CD4-positive, alpha-beta T cell treated with Interferon alpha-2 for 1 hour (primary cell): ENCODE results near the gene ARHGEF12.
A peak's percentile ranks its signal among the peaks of the same experiment; 100 is the strongest.

Experiments
- DNase-seq, 2 donors: peaks; one replicate each; pipeline ENCODE4 v3.0.0-alpha.2; 2020 to 2022

The ARHGEF12 gene

DNA sequence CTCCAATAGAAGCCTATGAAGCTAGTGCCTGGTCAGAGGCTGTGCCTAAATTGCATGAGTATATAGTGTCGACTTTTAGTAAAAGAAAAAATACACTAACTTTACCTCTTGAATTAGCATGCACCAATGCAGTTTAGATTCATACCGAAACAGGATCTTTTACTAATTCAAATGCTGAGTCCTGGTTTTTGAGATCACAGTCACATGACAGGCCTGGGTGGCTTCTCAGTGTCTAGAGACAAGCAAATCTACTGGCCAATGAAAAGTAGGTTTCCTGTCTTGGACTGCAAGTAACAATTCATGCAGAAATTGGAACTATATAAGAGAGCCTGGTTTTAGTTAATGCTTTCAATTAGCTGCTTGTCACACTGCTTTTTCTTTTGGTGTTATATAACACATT lies 7.2 kb downstream of the ARHGEF12 start:
- DNase-seq, result no peak

DNA sequence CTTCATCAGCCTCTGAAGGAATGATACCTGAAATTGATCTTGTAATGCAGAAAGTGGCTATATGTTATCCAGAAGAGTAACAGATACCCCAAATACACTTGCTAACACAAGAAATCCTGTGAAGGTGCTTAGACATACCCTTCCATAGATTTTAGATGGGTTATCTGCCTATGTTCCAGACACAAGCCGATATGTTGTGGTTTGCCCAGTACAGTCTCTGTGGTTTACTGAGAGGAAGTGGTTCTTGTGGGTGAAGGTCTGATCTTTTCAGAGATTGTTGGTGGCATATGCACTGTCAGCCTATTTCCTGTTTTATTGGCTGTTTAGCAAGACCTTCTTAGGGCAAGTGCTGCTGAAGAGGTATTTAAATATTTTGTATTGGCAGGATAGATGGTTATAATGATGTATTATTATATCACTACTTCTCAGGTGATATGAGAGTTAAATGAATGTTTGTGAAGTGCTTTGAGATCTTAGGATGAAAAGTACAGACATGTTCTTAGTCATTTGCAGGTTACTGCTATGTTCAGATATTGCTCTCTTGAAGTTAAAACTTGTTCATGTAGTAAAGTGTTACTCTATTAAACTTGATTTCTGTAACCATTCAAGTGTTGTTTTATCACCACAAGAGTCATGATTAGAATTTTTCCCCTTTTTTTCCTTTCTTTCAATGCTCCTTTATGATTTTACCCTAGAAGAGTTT lies 8.2 kb downstream of the ARHGEF12 start:
- peak; percentile 62 to 81 for DNase-seq

DNA sequence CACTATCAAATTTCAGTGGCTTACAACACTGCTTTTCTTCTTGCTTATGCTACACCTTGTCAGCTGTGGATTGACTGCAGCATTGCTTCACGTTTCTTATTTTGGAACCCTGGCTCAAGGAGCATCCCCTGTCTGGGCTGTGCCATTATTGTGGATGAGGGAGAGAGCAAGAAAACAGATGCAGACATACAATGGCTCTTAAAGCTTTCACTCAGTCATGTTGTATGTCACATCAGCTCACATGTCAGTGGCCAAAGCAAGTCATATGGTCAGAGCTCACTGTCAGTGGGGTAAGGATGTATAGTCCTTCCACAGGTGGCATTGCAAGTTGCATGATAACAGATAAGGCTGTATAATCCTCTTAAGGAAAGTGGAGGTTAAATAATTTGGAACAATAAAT lies 10.0 kb downstream of the ARHGEF12 start:
- no peak for DNase-seq

DNA sequence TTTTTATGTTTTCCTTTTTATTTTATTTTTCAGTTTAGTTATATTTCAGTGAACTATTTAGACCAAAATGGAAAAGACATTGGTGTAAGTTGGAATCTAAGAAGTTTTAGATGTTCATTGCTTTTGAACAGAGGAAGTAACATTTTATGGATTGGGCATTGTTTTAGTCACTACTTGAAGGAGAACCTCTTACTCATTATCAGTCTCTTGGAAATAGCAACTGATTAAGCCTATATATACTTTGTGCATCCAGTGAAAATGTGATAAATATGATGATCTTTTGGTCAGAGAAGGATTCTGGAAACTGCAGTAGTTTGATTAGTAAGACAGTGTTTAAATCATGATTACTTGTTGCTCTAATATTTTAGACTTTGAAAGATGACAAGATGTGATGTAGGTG lies 14.4 kb downstream of the ARHGEF12 start:
- no peak for DNase-seq

DNA sequence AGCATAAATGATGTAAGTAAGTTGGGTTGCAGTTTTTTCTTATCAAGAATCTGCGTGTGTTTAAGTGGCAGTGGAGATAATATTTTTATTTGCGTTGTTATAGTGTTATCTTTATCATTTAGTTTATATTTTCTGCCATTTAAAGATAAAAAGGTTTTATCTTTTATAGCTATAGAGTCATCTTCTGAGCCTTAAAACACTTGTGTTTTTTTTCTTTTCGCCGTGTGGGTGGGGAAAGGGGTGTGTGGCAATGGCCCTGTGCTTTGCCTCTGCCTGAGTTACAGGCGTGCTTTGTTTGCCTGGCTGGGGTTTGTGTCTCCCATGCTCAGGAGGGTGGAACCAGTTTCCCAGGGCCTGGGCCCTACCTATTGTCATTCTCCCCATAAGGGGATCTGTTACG lies 16.2 kb downstream of the ARHGEF12 start:
- DNase-seq, result no peak

DNA sequence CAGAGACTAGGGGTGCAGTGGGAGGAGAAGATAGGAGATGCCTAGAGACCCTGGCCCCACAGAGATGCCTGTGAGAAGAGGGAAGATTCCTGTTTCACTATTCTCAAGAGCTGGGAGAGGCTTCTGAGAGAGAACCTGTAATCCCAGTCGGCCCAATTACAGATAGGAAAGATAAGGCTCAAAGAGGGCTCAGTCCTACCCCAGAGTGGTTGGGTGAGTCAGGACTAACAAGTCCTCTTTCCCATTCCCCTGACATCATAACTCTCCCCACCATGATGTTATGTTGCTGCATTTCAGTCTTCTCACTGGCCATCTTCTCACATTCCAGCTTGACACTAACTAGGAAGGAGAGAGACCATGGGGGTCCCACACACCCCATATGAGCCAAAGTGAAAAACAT lies 17.9 kb downstream of the ARHGEF12 start:
- no peak for DNase-seq

DNA sequence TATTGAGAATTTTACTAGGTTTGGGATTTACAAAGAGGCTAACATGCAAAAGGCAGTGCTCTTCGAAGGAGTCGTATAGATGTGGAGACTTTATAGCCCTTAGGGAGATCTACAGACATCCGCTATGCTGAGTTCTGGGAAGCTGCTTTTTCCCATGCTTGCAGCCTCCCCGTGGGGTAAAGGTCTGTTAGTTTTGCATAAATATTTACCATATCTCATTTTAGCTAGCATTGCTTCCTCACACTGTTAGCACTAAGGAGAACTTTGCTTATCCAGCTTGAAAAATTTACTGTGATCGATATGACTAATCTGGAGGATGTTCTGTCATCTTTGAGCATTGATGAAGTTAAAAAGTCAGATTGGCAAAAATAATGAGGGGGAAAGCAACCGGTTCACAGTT lies 18.6 kb downstream of the ARHGEF12 start:
- no peak for DNase-seq

DNA sequence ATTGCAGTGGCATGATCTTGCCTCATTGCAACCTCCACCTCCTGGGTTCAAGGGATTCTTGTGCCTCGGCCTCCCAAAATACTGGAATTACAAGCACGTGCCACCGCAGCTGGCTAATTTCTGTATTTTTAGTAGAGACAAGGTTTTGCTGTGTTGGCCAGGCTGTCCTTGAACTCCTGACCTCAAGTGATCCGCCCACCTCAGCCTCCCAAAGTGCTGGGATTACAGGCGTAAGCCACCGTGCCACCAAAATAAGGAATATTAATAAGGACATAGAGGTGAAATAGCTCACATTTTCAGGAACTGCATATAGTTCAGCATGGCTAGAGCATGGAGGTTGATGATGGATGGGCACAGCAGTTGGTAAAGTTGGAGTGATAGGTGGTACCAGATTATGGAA lies 21.4 kb downstream of the ARHGEF12 start:
- DNase-seq, result no peak

DNA sequence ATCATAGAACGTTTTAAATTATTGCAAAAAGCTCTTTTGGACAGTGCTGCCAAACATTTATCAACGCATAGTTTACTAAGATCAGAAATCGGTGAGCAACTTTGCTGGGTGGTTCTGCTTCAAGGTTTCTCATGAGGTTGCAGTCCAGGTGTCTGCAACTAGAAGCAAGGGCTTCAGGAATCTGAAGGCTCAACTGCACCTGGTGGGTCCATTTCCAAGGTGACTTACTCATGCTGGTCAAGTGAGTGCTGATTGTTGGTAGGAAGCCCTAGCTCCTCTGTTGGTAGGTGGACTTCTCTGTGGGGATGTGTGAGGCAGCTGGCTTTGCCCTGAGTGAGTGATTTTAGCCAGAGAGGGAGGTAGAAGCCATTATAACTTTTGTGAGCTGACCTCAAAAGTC lies 22.5 kb downstream of the ARHGEF12 start:
- no peak for DNase-seq

DNA sequence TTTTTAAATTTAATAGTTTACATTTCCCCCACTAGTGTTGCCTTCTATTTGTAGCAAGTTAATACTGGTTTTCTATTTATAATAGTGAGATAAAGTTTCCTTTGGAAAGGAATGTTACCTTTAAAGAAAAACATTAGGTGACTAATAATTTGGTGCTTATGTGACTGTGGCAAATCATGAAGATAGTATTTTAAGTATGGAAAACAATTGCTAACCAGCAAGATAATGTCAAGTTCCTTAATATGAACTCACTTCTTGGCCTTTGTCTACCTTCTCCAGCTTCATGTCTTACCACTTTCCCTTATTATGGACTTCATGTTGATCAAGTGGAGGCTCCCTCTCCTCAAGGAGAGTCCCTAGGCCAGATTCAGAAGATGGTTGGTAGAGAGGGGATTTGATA lies 27.2 kb downstream of the ARHGEF12 start:
- no peak for DNase-seq

DNA sequence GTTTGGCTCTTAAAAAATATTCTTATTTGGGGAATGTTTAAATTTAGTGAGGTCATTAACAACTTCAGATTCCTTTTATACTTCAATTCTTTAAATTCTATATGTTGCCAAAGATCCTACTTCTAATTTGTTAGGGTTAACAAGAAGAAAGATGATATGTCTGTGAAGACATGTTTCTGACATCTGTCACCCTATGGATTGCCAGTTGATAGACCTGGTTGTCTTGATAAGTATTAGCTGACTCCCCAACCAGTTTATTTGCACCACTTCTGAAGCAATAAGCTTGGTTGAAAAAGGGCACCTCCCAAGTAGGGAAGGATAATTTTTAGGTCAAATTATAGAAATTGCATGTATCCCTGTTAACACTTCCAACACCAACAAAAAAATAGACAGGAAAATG lies 29.3 kb downstream of the ARHGEF12 start:
- DNase-seq, result no peak

DNA sequence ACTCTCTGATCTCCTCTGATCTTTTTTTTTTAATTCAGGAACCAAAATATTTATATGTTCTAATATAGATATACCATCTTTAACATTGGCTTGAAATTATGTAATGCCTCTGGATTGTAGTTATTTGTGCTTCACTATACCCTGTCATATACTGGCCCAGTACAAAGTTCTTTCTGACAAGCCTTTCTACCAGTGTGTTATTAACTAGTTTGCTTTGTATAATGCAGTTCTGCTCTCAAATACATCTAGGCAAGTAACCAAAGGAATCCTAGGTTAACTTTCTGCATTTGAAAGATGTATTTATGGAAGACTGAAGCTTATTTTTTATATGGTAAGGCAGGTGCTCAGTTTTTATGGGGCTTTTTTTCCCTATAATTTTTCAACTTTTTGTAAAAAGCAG lies 36.1 kb downstream of the ARHGEF12 start:
- DNase-seq, result no peak

DNA sequence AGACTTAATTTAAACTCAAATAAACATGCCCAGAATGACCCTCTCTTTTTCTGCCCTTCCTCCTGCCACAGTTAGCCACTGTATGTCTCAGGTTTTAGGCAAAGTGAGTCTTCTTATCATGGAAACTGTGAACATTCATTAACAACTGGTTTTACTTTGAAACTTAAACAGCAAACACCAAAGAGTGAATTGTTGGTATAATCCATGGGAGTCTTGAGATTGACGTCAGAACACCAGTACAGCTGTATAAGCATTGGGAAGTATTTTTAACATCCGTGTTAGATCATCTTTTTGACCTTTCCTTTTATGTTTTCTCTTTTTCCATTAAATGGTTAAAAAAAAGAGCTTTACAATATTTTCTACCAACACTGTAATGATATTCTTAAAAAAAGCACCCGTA lies 38.9 kb downstream of the ARHGEF12 start:
- no peak for DNase-seq

DNA sequence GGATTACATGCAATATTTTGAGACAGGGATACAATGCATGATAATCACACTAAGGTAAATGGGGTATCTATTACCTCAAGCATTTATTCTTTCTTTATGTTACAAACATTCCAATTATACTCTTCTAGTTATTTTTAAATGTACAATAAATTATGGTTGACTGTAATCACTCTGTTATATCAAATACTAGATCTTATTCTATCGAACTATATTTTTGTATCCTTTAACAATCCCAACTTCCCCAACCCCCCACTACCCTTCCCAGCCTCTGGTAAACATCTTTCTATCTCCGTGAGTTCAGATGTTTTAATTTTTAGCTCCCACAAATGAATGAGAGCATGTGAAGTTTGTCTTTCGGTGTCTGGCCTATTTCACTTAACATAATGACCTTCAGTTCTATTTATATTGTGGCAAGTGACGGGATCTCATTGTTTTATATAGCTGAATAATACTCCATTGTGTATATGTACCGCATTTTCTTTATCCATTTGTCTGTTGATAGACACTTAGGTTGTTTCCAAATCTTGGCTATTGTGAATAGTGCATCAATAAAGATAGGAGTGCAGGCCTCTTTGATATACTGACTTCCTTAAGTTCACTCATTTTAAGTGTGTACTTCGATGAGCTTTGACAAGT lies 40.5 kb downstream of the ARHGEF12 start:
- DNase-seq, result no peak

DNA sequence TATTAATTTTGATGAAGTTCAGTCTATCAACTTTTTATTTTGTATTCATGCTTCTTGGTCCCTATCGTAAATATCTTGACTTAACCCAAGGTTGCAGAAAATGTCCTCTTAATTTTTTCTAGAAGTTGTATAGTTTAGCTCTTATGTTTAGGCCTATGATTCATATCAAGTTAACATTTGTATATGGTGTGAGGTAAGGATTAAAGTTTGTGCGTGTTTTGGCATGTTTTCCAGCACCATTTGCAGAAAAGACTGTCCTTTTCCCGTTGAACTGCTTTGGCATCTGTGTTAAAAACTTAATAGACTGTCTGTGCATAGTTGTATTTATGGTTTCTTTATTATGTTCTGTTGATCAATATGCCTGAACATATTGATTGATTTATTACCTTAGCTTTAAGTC lies 42.3 kb downstream of the ARHGEF12 start:
- DNase-seq, result no peak

DNA sequence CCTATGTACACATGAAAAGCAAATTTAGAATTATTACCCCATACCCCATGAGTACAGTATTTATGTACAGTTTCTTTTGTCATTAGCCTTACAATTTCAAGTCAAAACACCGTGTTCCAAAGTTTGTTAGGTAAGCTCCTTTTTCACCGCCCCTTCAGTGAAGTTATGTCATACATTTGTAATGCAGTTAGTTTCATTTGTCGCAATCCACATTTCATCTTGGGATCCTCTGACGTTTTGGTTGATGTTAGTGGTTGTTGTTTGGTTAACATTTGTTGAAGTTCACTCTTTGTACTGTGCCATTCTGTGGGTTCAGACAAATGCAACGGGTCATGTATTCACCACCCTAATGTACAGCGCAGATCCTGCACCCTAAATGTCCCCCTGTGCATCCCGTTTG lies 45.2 kb downstream of the ARHGEF12 start:
- DNase-seq, result no peak

DNA sequence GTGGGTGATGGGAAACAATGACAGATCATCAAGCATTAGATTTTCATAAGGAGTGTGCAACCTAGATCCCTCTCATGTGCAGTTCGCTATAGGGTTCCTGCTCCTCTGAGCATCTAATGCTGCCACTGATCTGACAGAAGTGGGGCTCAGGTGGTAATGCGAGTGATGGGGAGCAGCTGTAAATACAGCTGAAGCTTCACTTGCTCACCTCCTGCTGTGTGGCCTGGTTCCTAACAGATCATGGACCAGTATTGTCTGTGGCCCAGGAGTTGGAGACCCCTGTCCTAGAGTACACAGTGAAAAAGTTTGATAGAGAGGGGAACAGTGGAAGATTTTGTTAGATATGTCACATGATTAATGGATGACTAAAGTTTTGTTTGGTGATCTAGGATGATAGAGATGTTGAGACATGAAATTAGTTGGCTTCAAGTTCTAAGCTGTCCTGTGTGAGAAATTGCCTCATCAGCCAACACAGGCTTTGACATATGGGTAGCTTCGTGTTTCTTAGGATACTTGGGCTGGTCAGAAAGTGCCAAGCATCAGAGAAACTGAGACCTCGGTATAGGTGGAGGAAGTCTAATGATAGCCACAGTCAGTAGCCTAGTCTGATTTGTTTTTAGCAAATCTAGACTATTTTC lies 47.4 kb downstream of the ARHGEF12 start:
- DNase-seq, result no peak

DNA sequence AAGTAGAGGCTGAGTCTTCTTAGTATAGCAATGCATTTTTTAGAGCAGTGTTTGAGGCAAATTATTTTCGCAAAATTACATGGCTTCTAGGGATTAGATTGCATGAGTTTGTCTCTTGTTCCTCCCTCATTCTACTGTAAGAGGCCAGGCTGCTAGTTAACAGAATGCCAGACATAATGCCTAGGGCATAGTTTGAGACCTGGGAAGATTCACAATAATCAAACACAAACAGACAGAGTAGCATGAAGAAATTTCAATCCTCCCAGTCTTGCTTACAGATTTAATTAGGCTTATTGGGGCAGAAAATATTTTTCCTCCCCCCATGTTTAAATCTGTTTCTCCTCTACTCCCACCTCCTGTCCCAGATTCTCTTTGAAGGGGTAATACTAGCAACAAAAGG lies 48.3 kb downstream of the ARHGEF12 start:
- no peak for DNase-seq

DNA sequence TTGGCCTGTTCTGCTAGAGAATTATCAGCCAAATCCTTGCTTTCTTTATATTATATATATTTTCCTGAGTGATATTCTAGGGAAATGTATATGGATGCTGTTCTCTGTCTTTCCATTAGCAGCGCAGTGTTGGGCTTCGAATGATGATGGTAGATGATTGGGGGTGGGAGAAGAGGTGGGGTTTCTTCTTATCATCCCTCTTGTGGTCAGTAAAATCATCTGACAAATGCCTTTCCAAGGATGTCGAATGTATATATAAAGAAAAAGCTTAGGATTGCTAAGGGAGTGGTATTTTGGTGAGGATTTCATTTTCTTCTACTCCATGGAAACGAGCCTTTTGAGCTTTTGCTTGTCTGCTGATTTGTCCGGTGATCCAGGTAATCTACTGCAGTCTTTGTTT lies 48.9 kb downstream of the ARHGEF12 start:
- DNase-seq, result no peak

DNA sequence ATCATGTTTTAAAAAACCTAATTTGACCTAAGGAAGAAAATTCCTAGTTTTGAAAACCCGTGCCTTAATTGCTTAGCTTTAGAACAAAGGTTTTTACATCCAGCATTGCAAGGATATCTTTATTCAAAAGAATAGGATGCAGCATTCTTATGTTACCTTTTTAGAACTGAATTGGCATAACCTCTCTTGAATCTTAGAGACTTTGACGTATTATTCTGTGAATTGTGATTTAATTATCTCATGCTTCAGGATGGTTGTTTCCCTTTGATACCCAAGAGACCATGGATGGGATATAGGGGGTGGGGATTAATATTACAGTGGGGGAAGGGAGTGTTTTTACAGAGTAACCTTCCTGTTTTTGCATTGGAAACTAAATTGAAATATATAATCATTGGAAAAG lies 49.4 kb downstream of the ARHGEF12 start:
- DNase-seq, result no peak

DNA sequence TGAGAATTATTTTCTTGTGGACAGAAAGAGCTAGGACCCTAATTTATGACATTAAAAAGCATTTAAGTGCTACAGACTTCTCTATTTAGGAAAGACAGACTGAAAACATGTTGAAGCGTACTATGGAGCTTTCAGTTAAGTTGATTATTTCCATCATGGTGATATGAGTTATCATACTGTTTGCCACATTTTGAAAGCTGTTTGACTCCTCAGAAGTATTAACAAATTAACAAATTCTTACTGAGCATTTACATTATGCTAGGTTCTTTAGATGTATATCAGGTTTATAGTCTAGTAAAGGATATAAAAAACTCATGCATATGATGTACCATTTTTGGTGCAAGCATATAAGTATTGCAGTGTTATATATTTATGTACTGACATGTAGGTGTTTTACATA lies 50.1 kb downstream of the ARHGEF12 start:
- no peak for DNase-seq

DNA sequence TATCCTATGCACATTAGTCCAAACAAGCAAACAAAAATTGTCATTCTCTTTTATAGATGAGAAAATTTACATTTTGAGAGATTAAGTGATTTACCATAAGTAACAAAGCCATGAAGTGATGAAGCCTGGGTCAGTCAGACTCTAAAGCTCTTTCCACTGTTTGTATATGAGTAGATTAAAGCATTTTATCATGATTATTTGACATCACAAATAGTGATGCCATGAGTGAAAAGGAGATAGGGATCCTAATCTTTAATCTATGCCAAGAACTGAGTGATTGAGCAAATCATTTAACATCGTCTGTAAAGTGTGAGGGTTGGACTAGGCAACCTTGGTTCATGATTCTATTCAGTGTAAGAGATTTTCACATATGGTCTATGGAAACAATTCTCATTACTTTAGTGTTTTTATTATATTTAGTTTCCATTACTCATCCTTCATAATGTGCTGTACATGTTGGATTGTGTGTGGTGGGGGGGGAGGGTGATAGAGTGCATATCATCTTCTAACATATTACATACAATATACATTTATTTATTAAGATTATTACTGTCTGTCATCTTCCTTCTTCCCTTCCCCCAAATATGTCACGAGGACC lies 50.7 kb downstream of the ARHGEF12 start:
- no peak for DNase-seq

DNA sequence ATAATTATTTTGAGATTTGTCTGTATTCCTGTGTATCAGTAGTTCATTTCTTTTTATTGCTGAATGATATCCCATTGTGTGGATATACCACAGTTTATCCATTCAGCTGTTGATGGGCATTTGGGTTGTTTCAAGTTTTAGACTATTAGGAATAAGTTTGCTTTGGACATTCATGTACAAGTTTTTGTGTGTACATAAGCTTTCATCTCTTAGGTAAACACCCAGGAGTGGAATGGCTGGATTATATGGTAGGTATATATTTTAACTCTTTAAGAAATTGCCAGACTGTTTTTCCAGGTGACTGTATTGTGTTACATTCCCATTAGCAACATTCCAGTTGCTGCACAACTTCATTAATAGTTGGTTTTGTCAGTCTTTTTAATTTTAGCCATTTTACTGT lies 52.0 kb downstream of the ARHGEF12 start:
- DNase-seq, result no peak
